NCI-H128 (cell line): ENCODE measurements around the gene LIPE.

Experiments
- DNase-seq: peaks from one replicate; lab custom pipeline; 2025; ENCODE audit not compliant: unreplicated experiment; lab: John Stamatoyannopoulos, UW

The LIPE gene

GRCh38 chr19:42412661-42413076, 14.5 kb downstream of the LIPE start:
- DNase-seq: no peak

GRCh38 chr19:42412227-42412626, 15.0 kb downstream of the LIPE start:
- no peak for DNase-seq

GRCh38 chr19:42411581-42412178, 15.5 kb downstream of the LIPE start:
- DNase-seq: no peak

GRCh38 chr19:42410371-42410770, 16.8 kb downstream of the LIPE start:
- no peak for DNase-seq

- no peak for DNase-seq
Observed at GRCh38 chr19:42409477-42409876, 17.7 kb downstream of the LIPE start.

- DNase-seq: no peak
Observed at GRCh38 chr19:42407816-42408175, 19.4 kb downstream of the LIPE start.

GRCh38 chr19:42407085-42407815, 19.9 kb downstream of the LIPE start:
- DNase-seq: no peak

GRCh38 chr19:42406111-42406510, 21.1 kb downstream of the LIPE start:
- no peak for DNase-seq

GRCh38 chr19:42403586-42403985, 23.6 kb downstream of the LIPE start:
- DNase-seq: peak; percentile 8

- DNase-seq: no peak
Observed at GRCh38 chr19:42402376-42403116, 24.6 kb downstream of the LIPE start.

GRCh38 chr19:42401365-42402303, 25.6 kb downstream of the LIPE start:
- DNase-seq: peak; percentile 60

- no peak for DNase-seq
Observed at GRCh38 chr19:42400404-42400803, 26.8 kb downstream of the LIPE start.

- no peak for DNase-seq
Observed at GRCh38 chr19:42397263-42398166, 29.7 kb downstream of the LIPE start.

- peak; percentile 98 for DNase-seq
Observed at GRCh38 chr19:42396381-42397262, 30.6 kb downstream of the LIPE start.

GRCh38 chr19:42394751-42395150, 32.4 kb downstream of the LIPE start:
- DNase-seq: no peak

GRCh38 chr19:42392165-42392564, 35.0 kb downstream of the LIPE start:
- DNase-seq: no peak

- DNase-seq: no peak
Observed at GRCh38 chr19:42389899-42390298, 37.3 kb downstream of the LIPE start, which contains the start of gene CNFN. TSS of gene CNFN (minus strand) at chr19:42390297. CDS start at chr19:42389037, 1,260 bp downstream.

- DNase-seq: no peak
Observed at GRCh38 chr19:42388851-42389489, 38.2 kb downstream of the LIPE start.
